Kidney (tissue), 14 donors: ENCODE results near the gene C16orf90. TPM values are rescaled to one million over a fixed set of nuclear protein-coding genes. Genes with fewer than 3 reads are reported as not detected.

Experiments used
- DNase-seq, 5 donors: peaks; one replicate each; pipeline ENCODE4 v3.0.0-alpha.2; 2013 to 2020
- FAIRE-seq: peaks from 2 replicates; lab custom pipeline; 2012; peaks lifted over from hg19 to GRCh38; lab: Jason Lieb, UNC
- H3K27ac ChIP-seq, 2 donors: one replicate each; pipeline ENCODE4 v1.7.0; 2013; ENCODE audit warnings: low read depth in 2 of 2, low read length in 2 of 2, inconsistent platforms in 1 of 2
- H3K27me3 ChIP-seq: one replicate; pipeline ENCODE4 v1.7.1; 2013; ENCODE audit warnings: low read length, inconsistent platforms; ENCODE audit not compliant: control insufficient read depth, insufficient read depth
- H3K36me3 ChIP-seq, 3 donors: one replicate each; pipeline versions ENCODE4 v1.7.0 to v1.7.1; 2013; ENCODE audit warnings: low read length in 3 of 3, control low read depth in 1 of 3, inconsistent platforms in 1 of 3; ENCODE audit not compliant: insufficient read depth in 3 of 3, control insufficient read depth in 2 of 3
- H3K4me1 ChIP-seq, 3 donors: one replicate each; pipeline versions ENCODE4 v1.7.0 to v1.7.1; 2013; ENCODE audit warnings: low read length in 3 of 3, inconsistent platforms in 1 of 3, low read depth in 1 of 3; ENCODE audit not compliant: control insufficient read depth in 2 of 3, insufficient read depth in 2 of 3
- H3K4me3 ChIP-seq, 3 donors: one replicate each; pipeline versions ENCODE4 v1.7.0 to v1.8.1; 2013; ENCODE audit warnings: low read length in 3 of 3, control low read depth in 1 of 3, inconsistent platforms in 1 of 3
- H3K9ac ChIP-seq, 3 donors: one replicate each; pipeline versions ENCODE4 v1.7.0 to v1.7.1; 2013; ENCODE audit warnings: low read length in 3 of 3, control low read depth in 1 of 3, inconsistent platforms in 1 of 3
- H3K9me3 ChIP-seq, 3 donors: one replicate each; pipeline versions ENCODE4 v1.7.0 to v1.7.1; 2013; ENCODE audit warnings: low read length in 3 of 3, control low read depth in 1 of 3, inconsistent platforms in 1 of 3; ENCODE audit not compliant: control insufficient read depth in 2 of 3, insufficient read depth in 1 of 3
- intact Hi-C: fragments of 100-400 bp; cut with DNase I; formaldehyde crosslinking; loops from one replicate; pipeline ENCODE4 v1.11.1; 2022
- polyA plus RNA-seq: library from polyadenylated mRNA; stranded (reverse); fragments of 350-450 nt; fragmentation: Illumina TruSeq; extraction: RNeasy Lipid Tissue Mini Kit (QIAGEN cat#74804); gene quantifications from one replicate; pipeline ENCODE4 v1.2.3, GENCODE V29; 2014; ENCODE audit warnings: low read depth, low replicate concordance; ENCODE audit not compliant: insufficient read depth
- total RNA-seq: library from RNA; stranded (reverse); fragmentation: NEBNext Ultra II Directional; extraction: Animal tissue kit (Norgen Biotek cat#: 25700); gene quantifications from one replicate; pipeline ENCODE4 v1.2.1, GENCODE V29; 2021
- TF ChIP-seq, protein P1 (sequence below): IDR thresholded peaks from 3 replicates; pipeline ENCODE4 v1.5.1; 2012; ENCODE audit warnings: mild to moderate bottlenecking, moderate library complexity, borderline replicate concordance; ENCODE audit not compliant: insufficient read depth; ENCODE audit errors: extremely low read depth
- donor health status: control.
- donor health status: control.
- donor health status: control.
- donor health status: control.
- donor health status: control.
- donor health status: DM: yes; HTN: yes; CAD: no.
- donor health status: Normal renal cell carcinoma (clear cell type).

Gene C16orf90
- total and polyA plus RNA-seq, 2 donors from 2014 or later = not detected

DNA sequence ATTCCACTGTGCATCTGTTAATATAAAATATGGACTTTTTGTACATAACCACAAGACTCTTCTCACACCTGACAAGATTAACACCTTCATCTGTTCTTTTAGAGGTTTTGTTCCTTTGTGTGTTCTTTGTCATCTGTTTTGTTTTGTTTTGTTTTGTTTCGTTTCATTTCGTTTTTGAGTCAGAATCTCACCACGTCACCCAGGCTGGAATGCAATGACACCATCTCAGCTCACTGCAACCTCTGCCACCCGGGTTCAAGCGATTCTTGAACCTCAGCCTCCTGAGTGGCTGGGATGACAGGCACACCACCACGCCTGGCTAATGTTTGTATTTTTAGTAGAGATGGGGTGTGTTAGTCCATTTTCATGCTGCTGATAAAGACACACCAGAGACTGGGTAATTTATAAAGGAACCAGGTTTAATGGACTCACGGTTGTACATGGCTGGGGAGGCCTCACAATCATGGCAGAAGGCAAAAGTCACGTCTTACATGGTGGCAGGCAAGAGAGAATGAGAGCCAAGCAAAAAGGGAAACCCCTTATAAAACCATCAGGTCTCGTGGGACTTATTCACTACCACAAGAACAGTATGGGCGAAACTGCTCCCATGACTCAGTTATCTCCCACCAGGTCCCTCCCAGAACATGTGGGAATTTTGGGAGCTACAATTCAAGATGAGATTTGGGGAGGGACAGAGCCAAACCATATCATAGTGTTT, 22.3 kb downstream of the C16orf90 start:
- intact Hi-C loops = no loop called here
- TF ChIP-seq, protein P1, sequence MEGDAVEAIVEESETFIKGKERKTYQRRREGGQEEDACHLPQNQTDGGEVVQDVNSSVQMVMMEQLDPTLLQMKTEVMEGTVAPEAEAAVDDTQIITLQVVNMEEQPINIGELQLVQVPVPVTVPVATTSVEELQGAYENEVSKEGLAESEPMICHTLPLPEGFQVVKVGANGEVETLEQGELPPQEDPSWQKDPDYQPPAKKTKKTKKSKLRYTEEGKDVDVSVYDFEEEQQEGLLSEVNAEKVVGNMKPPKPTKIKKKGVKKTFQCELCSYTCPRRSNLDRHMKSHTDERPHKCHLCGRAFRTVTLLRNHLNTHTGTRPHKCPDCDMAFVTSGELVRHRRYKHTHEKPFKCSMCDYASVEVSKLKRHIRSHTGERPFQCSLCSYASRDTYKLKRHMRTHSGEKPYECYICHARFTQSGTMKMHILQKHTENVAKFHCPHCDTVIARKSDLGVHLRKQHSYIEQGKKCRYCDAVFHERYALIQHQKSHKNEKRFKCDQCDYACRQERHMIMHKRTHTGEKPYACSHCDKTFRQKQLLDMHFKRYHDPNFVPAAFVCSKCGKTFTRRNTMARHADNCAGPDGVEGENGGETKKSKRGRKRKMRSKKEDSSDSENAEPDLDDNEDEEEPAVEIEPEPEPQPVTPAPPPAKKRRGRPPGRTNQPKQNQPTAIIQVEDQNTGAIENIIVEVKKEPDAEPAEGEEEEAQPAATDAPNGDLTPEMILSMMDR = no peak
- Histone ChIP-seq H3K27me3 (no peaks in the 10 kb centered on the region), H3K27ac (no peak overlapping the region), H3K4me3 (no peak overlapping the region), H3K36me3 (peaks cover 0 to 4% (median 2%) of the 10 kb centered on the region in 3 donors), H3K4me1 (peaks cover 0 to 23% (median 0%) of the 10 kb centered on the region in 3 donors), H3K9ac (no peak overlapping the region), H3K9me3 (no peaks in the 10 kb centered on the region)
- DNase-seq (no peak), FAIRE-seq (no peak)

DNA sequence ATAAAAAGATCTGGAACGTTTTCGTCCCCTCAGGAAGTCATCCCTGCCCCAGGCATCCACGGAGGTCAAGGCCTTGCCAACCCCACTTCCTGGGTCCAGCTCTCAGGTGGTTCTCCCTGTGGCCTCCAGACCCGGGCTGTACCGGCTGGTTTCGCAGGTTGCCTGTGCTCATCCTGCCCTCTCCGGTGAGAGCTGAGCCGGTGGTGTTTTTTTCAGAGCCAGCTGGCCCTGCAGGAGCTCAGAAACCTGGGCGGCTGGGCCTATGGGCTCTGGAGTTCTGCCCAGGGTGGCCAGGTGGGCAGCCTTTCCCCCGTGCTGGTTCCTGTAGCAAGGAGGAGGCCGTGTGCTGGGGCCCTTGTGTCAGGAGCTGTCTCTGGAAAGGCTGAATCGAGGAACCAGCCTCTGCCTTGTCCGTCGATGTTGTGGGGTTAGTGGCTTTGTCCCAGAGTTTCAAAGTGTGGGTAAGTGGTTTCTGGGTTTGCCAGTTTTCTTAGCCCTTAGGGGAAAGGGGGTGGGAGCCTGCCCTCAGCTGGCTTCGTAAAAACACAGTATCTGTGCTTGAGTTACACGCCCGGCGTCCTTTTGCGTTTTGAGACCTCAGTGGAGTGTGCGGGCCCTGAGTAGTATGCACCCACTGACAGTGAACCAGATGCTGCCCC, 23.6 kb downstream of the C16orf90 start:
- TF ChIP-seq, protein P1 = no peak
- Histone ChIP-seq H3K4me3 (no peak overlapping the region), H3K9me3 (no peaks in the 10 kb centered on the region), H3K4me1 (peaks cover 0 to 34% (median 0%) of the 10 kb centered on the region in 3 donors), H3K36me3 (peaks cover 0 to 5% (median 4%) of the 10 kb centered on the region in 3 donors), H3K27me3 (no peaks in the 10 kb centered on the region), H3K9ac (no peak overlapping the region), H3K27ac (no peak overlapping the region)
- FAIRE-seq (no peak), DNase-seq (no peak)
- intact Hi-C loops = no loop called here

DNA sequence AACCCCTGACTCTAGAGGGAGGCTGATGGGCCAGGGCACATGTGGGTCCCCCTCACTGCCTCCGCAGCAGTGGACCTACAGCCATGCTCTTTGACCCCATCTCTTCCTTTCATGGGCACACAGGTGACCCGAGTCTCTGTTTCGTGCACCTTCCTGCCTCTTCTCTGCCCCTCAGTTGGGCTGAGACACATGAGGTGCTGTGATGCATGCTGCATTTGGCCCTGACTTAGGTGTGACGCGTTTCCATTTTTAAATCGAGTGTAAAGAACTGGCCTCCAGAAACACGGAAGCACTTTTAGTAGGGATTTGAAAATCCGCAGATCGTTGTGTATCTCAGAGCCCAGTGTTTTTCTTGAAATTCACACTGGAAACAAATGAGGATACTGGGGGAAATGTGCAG, 24.6 kb downstream of the C16orf90 start:
- H3K36me3 ChIP-seq = peaks cover 2 to 12% (median 9%) of the 10 kb centered on the region in 3 donors
- DNase-seq = no peak
- TF ChIP-seq, protein P1 = no peak

More for the DNA sequence above, 24.6 kb downstream of the C16orf90 start:
- no peak overlapping the region for H3K27ac ChIP-seq
- intact Hi-C loops = no loop called here
- no peaks in the 10 kb centered on the region for H3K27me3 ChIP-seq
- H3K9ac ChIP-seq = no peak overlapping the region
- H3K9me3 ChIP-seq = no peaks in the 10 kb centered on the region
- H3K4me1 ChIP-seq = peaks cover 0 to 42% (median 0%) of the 10 kb centered on the region in 3 donors
- H3K4me3 ChIP-seq = no peak overlapping the region
- no peak for FAIRE-seq
